K562 (cell line): Measurements from ENCODE around the gene NDUFB10. TPM values are rescaled to one million over a fixed set of nuclear protein-coding genes. Genes with fewer than 3 reads are reported as not detected.

Source experiments
- AFF1 ChIP-seq, 2 experiments: fragments of 450-650 bp; IDR thresholded peaks; 2 replicates each; pipeline ENCODE4 v1.6.1; 2018; ENCODE audit warnings: mild to moderate bottlenecking in 2 of 2, low read depth in 1 of 2; ENCODE audit not compliant: partially characterized antibody in 2 of 2
- BCOR ChIP-seq: fragments of 450-650 bp; IDR thresholded peaks from 2 replicates; pipeline ENCODE4 v1.6.1; 2016
- EHMT2 ChIP-seq: fragments of 450-650 bp; IDR thresholded peaks from 2 replicates; pipeline ENCODE4 v1.6.1; 2018; ENCODE audit warnings: antibody characterized with exemption
- ETS2 ChIP-seq: IDR thresholded peaks from 2 replicates; pipeline ENCODE4 v1.6.1; 2016; ENCODE audit warnings: borderline replicate concordance, missing genetic modification characterization, mild to moderate bottlenecking, moderate library complexity, missing compliant biosample characterization; ENCODE audit not compliant: poor library complexity, severe bottlenecking
- HOMEZ ChIP-seq: fragments of 250-450 bp; sonication (Bioruptor Pico); IDR thresholded peaks from 2 replicates; pipeline ENCODE4 v1.4.0; 2020; ENCODE audit warnings: mild to moderate bottlenecking, moderate library complexity
- MTA2 ChIP-seq: fragments of 450-650 bp; IDR thresholded peaks from 2 replicates; pipeline ENCODE4 v1.6.1; 2016; ENCODE audit warnings: low read depth
- NFE2 ChIP-seq: IDR thresholded peaks from 2 replicates; pipeline ENCODE4 v1.6.1; 2014; ENCODE audit warnings: antibody characterized with exemption, low read depth
- NFXL1 ChIP-seq: fragments of 450-650 bp; formaldehyde crosslinking; IDR thresholded peaks from 2 replicates; pipeline ENCODE4 v1.4.0; 2021; ENCODE audit warnings: mild to moderate bottlenecking
- PCBP2 ChIP-seq: fragments of 200-400 bp; formaldehyde crosslinking; IDR thresholded peaks from 2 replicates; pipeline ENCODE4 v1.6.1; 2018; ENCODE audit warnings: low read length, low read depth, mild to moderate bottlenecking, moderate library complexity; ENCODE audit not compliant: poor library complexity, severe bottlenecking
- POLR2AphosphoS2 ChIP-seq: IDR thresholded peaks from 2 replicates; pipeline ENCODE4 v1.6.1; 2012; ENCODE audit warnings: low read length, improper control_type of control experiment
- POLR2B ChIP-seq: fragments of 450-650 bp; IDR thresholded peaks from 2 replicates; pipeline ENCODE4 v1.6.1; 2018; ENCODE audit warnings: low read depth; ENCODE audit not compliant: partially characterized antibody
- RBFOX2 ChIP-seq: fragments of 200-400 bp; formaldehyde crosslinking; IDR thresholded peaks from 2 replicates; pipeline ENCODE4 v1.6.1; 2017; ENCODE audit warnings: low read depth, mild to moderate bottlenecking, low read length, moderate library complexity
- TAF1 ChIP-seq: IDR thresholded peaks from 2 replicates; pipeline ENCODE4 v1.6.1; 2011; ENCODE audit warnings: mild to moderate bottlenecking, low read length, moderate library complexity; ENCODE audit not compliant: insufficient read depth, control insufficient read depth, severe bottlenecking; ENCODE audit errors: extremely low read depth
- ZBTB9 ChIP-seq: fragments of 450-650 bp; formaldehyde crosslinking; IDR thresholded peaks from 2 replicates; pipeline ENCODE4 v1.4.0; 2020; ENCODE audit warnings: mild to moderate bottlenecking, moderate library complexity
- ZHX1 ChIP-seq: fragments of 150-350 bp; conservative IDR thresholded peaks from 2 replicates; pipeline ENCODE4 v1.6.1; 2014; ENCODE audit warnings: low read length
- ZNF586 ChIP-seq: fragments of 450-650 bp; formaldehyde crosslinking; conservative IDR thresholded peaks from 2 replicates; pipeline ENCODE4 v1.4.0; 2020; ENCODE audit warnings: mild to moderate bottlenecking, moderate library complexity
- ZNF644 ChIP-seq: fragments of 200-800 bp; sonication (Bioruptor generic); IDR thresholded peaks from 2 replicates; pipeline ENCODE4 v1.6.1; 2016; ENCODE audit warnings: low read depth, missing genetic modification characterization, missing compliant biosample characterization
- polyA plus RNA-seq, 8 experiments: library from polyadenylated mRNA; depleted of rRNA in 4 of 8; stranded (reverse) in 5 of 8; unstranded in 3 of 8; fragments of >200 nt; fragmentation: Nextera tagmentation in 2 of 8; fragmentation: Illumina TruSeq in 1 of 8; extraction: Ambion mirVana in 2 of 8; extraction: Trizol in 1 of 8; gene quantifications; 2 replicates each; pipeline versions ENCODE4 v1.2.1 to v1.2.3, GENCODE V29; 2011 to 2014; ENCODE audit warnings: inconsistent platforms in 1 of 8, missing spikeins in 1 of 8
- total RNA-seq, 7 experiments: library from RNA; depleted of rRNA in 6 of 7; stranded (reverse); fragments of >200 nt in 6 of 7; fragmentation: Illumina TruSeq in 2 of 7; extraction: Trizol in 2 of 7; gene quantifications; 2 replicates each; pipeline versions ENCODE4 v1.2.1 to v1.2.3, GENCODE V29; 2011 to 2021; ENCODE audit warnings: low replicate concordance in 1 of 7

The NDUFB10 gene
- total and polyA plus RNA-seq, 9 of the 15 experiments (the other 6 are each of a cell fraction or from before 2014, with no cell fraction given), result 69.3 to 527 (median 161) TPM

- TF ChIP-seq AFF1 (IDR thresholded peaks at IDR 0.05; ENCODE audit: low read depth in 1 of 2, partially characterized antibody in 2 of 2), result no peak
- no peak for TF ChIP-seq HOMEZ
- TF ChIP-seq NFXL1 (CRISPR knock-in tag), result no peak
- no peak for TF ChIP-seq ETS2 (tag)
- no peak for TF ChIP-seq ZNF644 (tag)
- no peak for TF ChIP-seq BCOR
- TF ChIP-seq EHMT2, result no peak
- TF ChIP-seq RBFOX2, result peak; percentile 90
- no peak for TF ChIP-seq MTA2
- no peak for TF ChIP-seq NFE2
- TF ChIP-seq TAF1, result peak; percentile 50
- TF ChIP-seq ZBTB9 (CRISPR knock-in tag), result no peak
- TF ChIP-seq POLR2AphosphoS2, result no peak
- TF ChIP-seq ZNF586 (CRISPR knock-in tag), result no peak
- TF ChIP-seq PCBP2, result no peak
- no peak for TF ChIP-seq ZHX1
- peak; percentile 67 for TF ChIP-seq POLR2B
These were observed 16.3 kb upstream of the NDUFB10 start, which contains the start of gene MSRB1 (continued) for GRCh38 chr16:1942810-1943726.
